Gastrocnemius medialis (tissue), 4 donors: ENCODE measurements around the gene MTOR. TPM values are rescaled to one million over a fixed set of nuclear protein-coding genes. Genes with fewer than 3 reads are reported as not detected.

Experiments
- ATAC-seq, 2 donors: fragments of 150-250 bp; one replicate each; pipeline ENCODE4 v1.9.1; 2016
- DNase-seq, 2 donors: peaks; one replicate each; pipeline ENCODE4 v3.0.0-alpha.2; 2019
- H3K27ac ChIP-seq, 4 donors: fragments of 200-600 bp; sonication (generic); 1 replicate in 1 of 4; 2 replicates in 3 of 4; pipeline ENCODE4 v1.5.1; 2016 to 2018; ENCODE audit warnings: mild to moderate bottlenecking in 2 of 4, moderate library complexity in 1 of 4
- H3K27me3 ChIP-seq, 3 donors: fragments of 200-600 bp; sonication (generic) in 2 of 3; 1 replicate in 1 of 3; 2 replicates in 2 of 3; pipeline versions ENCODE4 v1.5.1 to v1.6.0; 2016 to 2019; ENCODE audit warnings: mild to moderate bottlenecking in 1 of 3, moderate library complexity in 1 of 3
- H3K36me3 ChIP-seq, 2 donors: fragments of 200-600 bp; sonication (generic) in 1 of 2; one replicate each; pipeline ENCODE4 v1.5.1; 2017 to 2018
- H3K4me1 ChIP-seq, 2 donors: fragments of 200-600 bp; sonication (generic) in 1 of 2; one replicate each; pipeline ENCODE4 v1.5.1; 2016 to 2017; ENCODE audit warnings: mild to moderate bottlenecking in 2 of 2
- H3K4me3 ChIP-seq, 4 donors: fragments of 200-600 bp; sonication (generic) in 3 of 4; 1 replicate in 1 of 4; 2 replicates in 3 of 4; pipeline ENCODE4 v1.5.1; 2016 to 2019; ENCODE audit warnings: mild to moderate bottlenecking in 2 of 4
- H3K9me3 ChIP-seq, 3 donors: fragments of 200-600 bp; sonication (generic) in 2 of 3; 1 replicate in 1 of 3; 2 replicates in 2 of 3; pipeline ENCODE4 v1.5.1; 2016 to 2019
- POLR2A ChIP-seq, 2 donors: fragments of 450-650 bp; IDR thresholded peaks; one replicate each; pipeline ENCODE4 v1.6.1; 2017; ENCODE audit warnings: antibody characterized with exemption in 2 of 2, mild to moderate bottlenecking in 2 of 2, moderate library complexity in 2 of 2
- in situ Hi-C, 4 donors: fragments of 200-750 bp; cut with MboI; loops; one replicate each; pipeline versions ENCODE4 v1.15.0 to v1.8.0; 2017; ENCODE audit warnings: low sequenced_read_pairs in 4 of 4
- intact Hi-C: fragments of 100-400 bp; cut with DNase I; formaldehyde crosslinking; loops from one replicate; pipeline ENCODE4 v1.15.1; 2023; ENCODE audit warnings: low total_unique reads
- total RNA-seq, 4 donors: library from RNA; depleted of rRNA; stranded (reverse); fragments of >200 nt; gene quantifications; one replicate each; pipeline versions ENCODE4 v1.1.0 to v1.2.3, GENCODE V29; 2016
- TF ChIP-seq, protein P1 (sequence below), 5 experiments: fragments of 450-650 bp in 3 of 5; fragments of 200-600 bp in 2 of 5; sonication (generic) in 2 of 5; IDR thresholded peaks in 4 of 5; conservative IDR thresholded peaks in 1 of 5; 1 replicate in 4 of 5; 2 replicates in 1 of 5; pipeline ENCODE4 v1.5.1; 2016 to 2019; ENCODE audit warnings: antibody characterized with exemption in 5 of 5, mild to moderate bottlenecking in 3 of 5, moderate library complexity in 3 of 5

The MTOR gene
- total RNA-seq, 4 donors from 2014 or later: 40.7 to 66.3 (median 52.9) TPM

DNA sequence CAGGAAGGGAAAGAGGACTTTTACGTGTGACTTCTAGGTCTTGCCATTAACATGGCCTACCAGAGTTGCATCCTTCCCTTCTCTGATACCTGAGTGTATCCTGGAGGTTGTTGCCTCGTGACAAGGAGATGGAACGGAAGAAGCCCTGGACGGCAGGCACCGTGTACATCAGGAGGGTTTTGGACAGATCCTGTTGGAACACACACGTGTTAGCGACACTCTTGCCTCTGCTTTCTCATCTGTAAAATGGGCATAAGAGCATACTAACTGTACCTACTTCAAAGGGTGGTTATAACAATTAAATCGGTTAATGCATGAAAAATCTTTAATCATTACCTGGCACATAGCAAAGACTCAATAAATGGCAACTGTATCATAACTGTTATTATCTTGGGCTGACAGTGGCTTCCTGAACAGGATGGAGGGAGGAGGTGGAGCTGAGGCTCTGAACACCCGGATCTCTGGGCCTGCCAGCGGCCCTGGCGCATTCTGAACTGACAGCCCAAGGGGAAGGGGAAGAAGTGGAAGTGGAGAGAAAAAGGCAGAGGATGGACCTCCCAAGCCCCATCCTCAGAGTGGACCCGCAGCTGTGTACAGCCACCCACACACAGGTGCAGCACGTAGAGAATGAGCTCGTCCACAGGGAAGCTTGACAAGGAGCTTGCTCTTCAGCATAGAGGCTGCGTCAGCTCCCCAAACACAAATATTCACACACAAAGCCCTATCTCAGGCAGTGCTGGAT is 132.5 kb downstream of the MTOR start:
- TF ChIP-seq, protein P1, sequence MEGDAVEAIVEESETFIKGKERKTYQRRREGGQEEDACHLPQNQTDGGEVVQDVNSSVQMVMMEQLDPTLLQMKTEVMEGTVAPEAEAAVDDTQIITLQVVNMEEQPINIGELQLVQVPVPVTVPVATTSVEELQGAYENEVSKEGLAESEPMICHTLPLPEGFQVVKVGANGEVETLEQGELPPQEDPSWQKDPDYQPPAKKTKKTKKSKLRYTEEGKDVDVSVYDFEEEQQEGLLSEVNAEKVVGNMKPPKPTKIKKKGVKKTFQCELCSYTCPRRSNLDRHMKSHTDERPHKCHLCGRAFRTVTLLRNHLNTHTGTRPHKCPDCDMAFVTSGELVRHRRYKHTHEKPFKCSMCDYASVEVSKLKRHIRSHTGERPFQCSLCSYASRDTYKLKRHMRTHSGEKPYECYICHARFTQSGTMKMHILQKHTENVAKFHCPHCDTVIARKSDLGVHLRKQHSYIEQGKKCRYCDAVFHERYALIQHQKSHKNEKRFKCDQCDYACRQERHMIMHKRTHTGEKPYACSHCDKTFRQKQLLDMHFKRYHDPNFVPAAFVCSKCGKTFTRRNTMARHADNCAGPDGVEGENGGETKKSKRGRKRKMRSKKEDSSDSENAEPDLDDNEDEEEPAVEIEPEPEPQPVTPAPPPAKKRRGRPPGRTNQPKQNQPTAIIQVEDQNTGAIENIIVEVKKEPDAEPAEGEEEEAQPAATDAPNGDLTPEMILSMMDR (IDR thresholded peaks at IDR 0.05 in 4 of 5, conservative IDR thresholded peaks at IDR 0.05 in 1 of 5): no peak
- TF ChIP-seq POLR2A (IDR thresholded peaks at IDR 0.05): no peak
- Histone ChIP-seq H3K36me3 (peaks cover 5 to 94% of the 10 kb centered on the region in 2 donors), H3K4me1 (peaks cover 0 to 3% of the 10 kb centered on the region in 2 donors), H3K9me3 (no peaks in the 10 kb centered on the region), H3K27me3 (no peaks in the 10 kb centered on the region), H3K4me3 (no peak overlapping the region), H3K27ac (peak overlapping the region in 1 of 4 donors; percentile 13)
- intact Hi-C loops (no loop called here), in situ Hi-C loops (no loop called here)
- ATAC-seq (no peak), DNase-seq (no peak)

DNA sequence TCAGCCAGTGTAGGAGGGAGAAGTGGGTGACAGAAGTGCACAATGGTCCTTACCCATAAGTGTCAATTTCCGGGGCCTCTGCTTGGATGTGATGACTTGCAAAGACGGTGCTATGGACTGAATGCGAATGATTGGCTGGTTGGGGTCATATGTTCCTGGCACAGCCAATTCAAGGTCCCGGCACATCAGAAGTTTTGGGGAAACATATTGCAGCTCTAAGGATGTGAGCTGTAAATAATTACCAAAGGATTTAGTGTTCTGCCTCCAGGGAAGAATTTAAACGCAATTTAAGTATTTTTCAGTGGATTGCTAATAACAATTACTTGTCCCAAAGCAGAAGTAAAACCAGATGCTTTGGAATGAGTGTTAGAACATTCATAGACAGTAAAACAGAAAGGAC is 135.8 kb downstream of the MTOR start:
- H3K9me3 ChIP-seq: no peaks in the 10 kb centered on the region
- ATAC-seq (no peak), DNase-seq (no peak)
- intact Hi-C loops: no loop called here
- TF ChIP-seq, protein P1 (IDR thresholded peaks at IDR 0.05 in 4 of 5, conservative IDR thresholded peaks at IDR 0.05 in 1 of 5): no peak
- TF ChIP-seq POLR2A (IDR thresholded peaks at IDR 0.05): no peak
- no peak overlapping the region for H3K27ac ChIP-seq
- peaks cover 5 to 91% of the 10 kb centered on the region in 2 donors for H3K36me3 ChIP-seq
- no peaks in the 10 kb centered on the region for H3K4me1 ChIP-seq
- no peaks in the 10 kb centered on the region for H3K27me3 ChIP-seq
- no peak overlapping the region for H3K4me3 ChIP-seq
- in situ Hi-C loops: no loop called here

DNA sequence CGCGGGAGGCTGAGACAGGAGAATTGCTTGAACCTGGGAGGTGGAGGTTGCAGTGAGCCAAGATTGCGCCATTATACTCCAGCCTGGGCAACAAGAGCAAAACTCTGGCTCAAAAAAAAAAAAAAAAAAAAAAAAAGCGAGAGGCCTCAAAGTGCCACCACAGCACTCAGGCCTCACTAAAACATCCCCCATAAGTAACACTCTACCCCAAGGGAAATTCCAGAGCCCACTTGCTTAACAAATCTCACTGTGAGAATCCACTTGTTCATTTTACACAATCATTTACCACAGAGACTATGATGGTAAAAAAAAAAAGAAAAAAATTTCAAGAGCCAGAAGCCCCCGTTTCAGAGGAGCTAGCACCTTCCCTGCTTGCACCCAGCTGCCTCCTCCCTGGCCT is 136.4 kb downstream of the MTOR start:
- DNase-seq (no peak), ATAC-seq (no peak)
- no peaks in the 10 kb centered on the region for H3K27me3 ChIP-seq
- no peak overlapping the region for H3K4me3 ChIP-seq
- H3K36me3 ChIP-seq: peaks cover 7 to 91% of the 10 kb centered on the region in 2 donors
- TF ChIP-seq, protein P1 (IDR thresholded peaks at IDR 0.05 in 4 of 5, conservative IDR thresholded peaks at IDR 0.05 in 1 of 5): no peak
- no peak for TF ChIP-seq POLR2A (IDR thresholded peaks at IDR 0.05)
- in situ Hi-C loops: no loop called here
- intact Hi-C loops: no loop called here
- no peaks in the 10 kb centered on the region for H3K9me3 ChIP-seq
- no peaks in the 10 kb centered on the region for H3K4me1 ChIP-seq
- no peak overlapping the region for H3K27ac ChIP-seq

DNA sequence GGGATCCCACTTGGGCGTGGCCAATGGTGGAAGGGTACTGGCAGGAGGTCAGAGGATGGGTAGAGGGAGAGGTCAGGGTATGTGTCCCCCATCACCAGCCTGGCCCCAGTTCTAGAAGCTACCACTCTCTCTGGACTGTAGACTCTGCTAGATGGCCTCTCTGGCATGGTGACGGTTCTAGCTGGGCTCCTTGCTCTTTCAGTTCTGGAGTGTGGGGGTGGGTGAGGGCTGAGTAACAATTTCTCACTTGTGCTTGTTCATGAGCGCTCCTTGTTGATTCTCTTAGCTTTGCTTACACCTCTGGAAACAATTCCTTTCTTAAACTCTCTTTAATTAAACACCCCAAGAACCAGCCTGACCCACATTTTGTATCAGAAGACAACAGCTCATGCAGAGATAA is 137.4 kb downstream of the MTOR start:
- TF ChIP-seq POLR2A (IDR thresholded peaks at IDR 0.05): no peak
- TF ChIP-seq, protein P1 (IDR thresholded peaks at IDR 0.05 in 4 of 5, conservative IDR thresholded peaks at IDR 0.05 in 1 of 5): no peak
- no peak overlapping the region for H3K4me3 ChIP-seq
- no peaks in the 10 kb centered on the region for H3K4me1 ChIP-seq
- H3K27ac ChIP-seq: no peak overlapping the region
- DNase-seq: no peak
- no peaks in the 10 kb centered on the region for H3K27me3 ChIP-seq
- intact Hi-C loops: no loop called here
- in situ Hi-C loops: no loop called here
- H3K9me3 ChIP-seq: no peaks in the 10 kb centered on the region
- ATAC-seq: no peak
- peaks cover 8 to 91% of the 10 kb centered on the region in 2 donors for H3K36me3 ChIP-seq
